HEK293T (cell line): ENCODE measurements around the gene GAN.

ENCODE experiments used
- FOXM1 ChIP-seq: fragments of 450-650 bp; IDR thresholded peaks from 2 replicates; pipeline ENCODE4 v1.6.1; 2017; ENCODE audit warnings: mild to moderate bottlenecking, borderline replicate concordance
- PKNOX1 ChIP-seq: fragments of 450-650 bp; IDR thresholded peaks from 2 replicates; pipeline ENCODE4 v1.6.1; 2016

GRCh38 chr16:81421536-81421935, 106.8 kb downstream of the GAN start:
- TF ChIP-seq FOXM1 (no peak), PKNOX1 (no peak)
